H1 (cell line): Measurements from ENCODE around the gene PITX3. TPM values are rescaled to one million over a fixed set of nuclear protein-coding genes. Genes with fewer than 3 reads are reported as not detected.

Experiments
- CTCF ChIA-PET: fragments of 300-600 bp; sonication (Branson Sonifier 250); formaldehyde crosslinking; loops from one replicate; lab custom pipeline; 2021; ENCODE audit not compliant: partially characterized antibody; lab: Charles Lee
- POLR2A ChIA-PET: fragments of 300-600 bp; sonication (Branson Sonifier 250); formaldehyde crosslinking; loops from one replicate; lab custom pipeline; 2021; ENCODE audit warnings: inconsistent platforms; ENCODE audit not compliant: partially characterized antibody; lab: Charles Lee
- DNase-seq, 2 experiments: peaks; one replicate each; pipeline versions ENCODE4 v3.0.0 to v3.0.0-alpha.2; 2010 to 2022; ENCODE audit warnings: low spot score in 2 of 2, low read depth in 1 of 2, mixed read lengths in 1 of 2
- FAIRE-seq: peaks from 2 replicates; lab custom pipeline; 2011; peaks lifted over from hg19 to GRCh38; lab: Jason Lieb, UNC
- H2AFZ ChIP-seq: 2 replicates; pipeline ENCODE4 v1.8.1; 2012; ENCODE audit warnings: low read length, inconsistent platforms
- H2AK5ac ChIP-seq: 2 replicates; pipeline ENCODE4 v1.6.1; 2013; ENCODE audit warnings: low read depth, low read length
- H2BK120ac ChIP-seq: replicated peaks from 2 replicates; pipeline ENCODE3; 2013; ENCODE audit warnings: low read depth, low read length, inconsistent platforms
- H2BK12ac ChIP-seq: 2 replicates; pipeline ENCODE4 v1.6.1; 2013; ENCODE audit warnings: low read depth, low read length
- H2BK15ac ChIP-seq: 2 replicates; pipeline ENCODE4 v1.6.1; 2013; ENCODE audit warnings: low read length
- H2BK20ac ChIP-seq: 2 replicates; pipeline ENCODE4 v1.6.1; 2013; ENCODE audit warnings: low read length
- H2BK5ac ChIP-seq: 2 replicates; pipeline ENCODE4 v1.6.1; 2013; ENCODE audit warnings: low read depth, low read length
- H3K14ac ChIP-seq: 2 replicates; pipeline ENCODE4 v1.6.1; 2013; ENCODE audit warnings: inconsistent platforms; ENCODE audit not compliant: insufficient read length
- H3K18ac ChIP-seq: 2 replicates; pipeline ENCODE4 v1.6.1; 2013; ENCODE audit warnings: low read length; ENCODE audit errors: extremely low read depth
- H3K23ac ChIP-seq: 2 replicates; pipeline ENCODE4 v1.6.1; 2013; ENCODE audit warnings: inconsistent platforms; ENCODE audit not compliant: insufficient read length
- H3K23me2 ChIP-seq: 2 replicates; pipeline ENCODE4 v1.6.1; 2013; ENCODE audit warnings: low read depth, low read length
- H3K27ac ChIP-seq: 2 replicates; pipeline ENCODE4 v1.6.1; 2011; ENCODE audit warnings: low read depth, low read length, inconsistent platforms
- H3K27me3 ChIP-seq, 4 experiments: replicated peaks in 1 of 4; 1 replicate in 1 of 4; 2 replicates in 3 of 4; pipeline versions ENCODE4 v1.6.1 to v1.8.1; 2011 to 2013; ENCODE audit warnings: low read length in 3 of 4, mild to moderate bottlenecking in 3 of 4, inconsistent platforms in 2 of 4, mixed read lengths in 2 of 4, moderate library complexity in 1 of 4; ENCODE audit not compliant: control insufficient read depth in 3 of 4, insufficient read depth in 3 of 4; ENCODE audit errors: extremely low read depth in 1 of 4
- H3K36me3 ChIP-seq, 4 experiments: 2 replicates each; pipeline versions ENCODE4 v1.6.1 to v1.8.1; 2011 to 2013; ENCODE audit warnings: mild to moderate bottlenecking in 4 of 4, low read length in 3 of 4, moderate library complexity in 2 of 4, control low read depth in 1 of 4, inconsistent platforms in 1 of 4; ENCODE audit not compliant: insufficient read depth in 4 of 4, control insufficient read depth in 2 of 4
- H3K4ac ChIP-seq: replicated peaks from 2 replicates; pipeline ENCODE3; 2013; ENCODE audit warnings: low read length, low read depth, mixed read lengths, inconsistent platforms; ENCODE audit not compliant: insufficient read length
- H3K4me1 ChIP-seq, 4 experiments: replicated peaks in 1 of 4; 1 replicate in 1 of 4; 2 replicates in 3 of 4; pipeline versions ENCODE4 v1.6.1 to v1.8.1; 2011 to 2013; ENCODE audit warnings: low read length in 3 of 4, inconsistent platforms in 2 of 4, mixed read lengths in 1 of 4; ENCODE audit not compliant: insufficient read depth in 4 of 4, control insufficient read depth in 3 of 4
- H3K4me2 ChIP-seq, 2 experiments: 2 replicates each; pipeline versions ENCODE4 v1.6.1 to v1.8.1; 2011 to 2013; ENCODE audit warnings: low read depth in 2 of 2, low read length in 2 of 2, control low read depth in 1 of 2, inconsistent platforms in 1 of 2, mild to moderate bottlenecking in 1 of 2; ENCODE audit not compliant: insufficient read depth in 1 of 2
- H3K4me3 ChIP-seq, 4 experiments: fragments of 200-600, 300-600 bp in 1 of 4; sonication (generic), shearing (Covaris generic), sonication (Bioruptor Twin) in 1 of 4; 2 replicates each; pipeline versions ENCODE4 v1.5.1 to v1.8.1; 2011 to 2016; ENCODE audit warnings: low read length in 4 of 4, low read depth in 3 of 4, control low read depth in 2 of 4, inconsistent platforms in 2 of 4, mild to moderate bottlenecking in 2 of 4, mixed read lengths in 1 of 4, moderate library complexity in 1 of 4; ENCODE audit not compliant: insufficient read depth in 2 of 4; ENCODE audit errors: extremely low read depth in 1 of 4
- H3K56ac ChIP-seq: replicated peaks from 2 replicates; pipeline ENCODE3; 2013; ENCODE audit warnings: low read depth, mild to moderate bottlenecking, mixed read lengths, low read length, inconsistent platforms; ENCODE audit not compliant: insufficient read length
- H3K79me1 ChIP-seq: 2 replicates; pipeline ENCODE4 v1.6.1; 2013; ENCODE audit warnings: low read depth, low read length, control low read depth
- H3K79me2 ChIP-seq, 2 experiments: 2 replicates each; pipeline versions ENCODE4 v1.6.1 to v1.8.1; 2012 to 2013; ENCODE audit warnings: low read length in 2 of 2, mild to moderate bottlenecking in 2 of 2, inconsistent platforms in 1 of 2; ENCODE audit not compliant: insufficient read depth in 2 of 2, control insufficient read depth in 1 of 2
- H3K9ac ChIP-seq, 4 experiments: replicated peaks in 1 of 4; 1 replicate in 1 of 4; 2 replicates in 3 of 4; pipeline versions ENCODE4 v1.6.1 to v1.8.1; 2011 to 2013; ENCODE audit warnings: low read depth in 3 of 4, low read length in 3 of 4, control low read depth in 2 of 4, mild to moderate bottlenecking in 2 of 4, moderate library complexity in 2 of 4, inconsistent platforms in 1 of 4; ENCODE audit errors: extremely low read depth in 1 of 4
- H3K9me3 ChIP-seq, 2 experiments: 2 replicates each; pipeline versions ENCODE4 v1.6.1 to v1.8.1; 2012 to 2013; ENCODE audit warnings: mild to moderate bottlenecking in 2 of 2, moderate library complexity in 2 of 2, control low read depth in 1 of 2, inconsistent platforms in 1 of 2, low read depth in 1 of 2, low read length in 1 of 2, mixed read lengths in 1 of 2; ENCODE audit not compliant: insufficient read depth in 2 of 2
- H4K20me1 ChIP-seq, 2 experiments: replicated peaks in 1 of 2; 2 replicates each; pipeline versions ENCODE3 to v1.8.1; 2011 to 2013; ENCODE audit warnings: inconsistent platforms in 2 of 2, low read length in 2 of 2, mild to moderate bottlenecking in 1 of 2; ENCODE audit not compliant: insufficient read depth in 2 of 2, control insufficient read depth in 1 of 2
- H4K5ac ChIP-seq: 2 replicates; pipeline ENCODE4 v1.6.1; 2013; ENCODE audit warnings: low read length, low read depth, mixed read lengths, inconsistent platforms; ENCODE audit not compliant: insufficient read length
- H4K8ac ChIP-seq: 2 replicates; pipeline ENCODE4 v1.8.0; 2013; ENCODE audit warnings: mild to moderate bottlenecking, moderate library complexity, low read length, inconsistent platforms; ENCODE audit not compliant: insufficient read depth; ENCODE audit errors: extremely low read depth
- H4K91ac ChIP-seq: replicated peaks from 2 replicates; pipeline ENCODE3; 2013; ENCODE audit warnings: low read length, mixed read lengths, inconsistent platforms; ENCODE audit not compliant: insufficient read length
- FOSL1 ChIP-seq: IDR thresholded peaks from 2 replicates; pipeline ENCODE4 v1.6.1; 2011; ENCODE audit warnings: mild to moderate bottlenecking, low read depth, low read length, moderate library complexity; ENCODE audit not compliant: insufficient read depth
- SP2 ChIP-seq: IDR thresholded peaks from 2 replicates; pipeline ENCODE4 v1.6.1; 2012; ENCODE audit warnings: mild to moderate bottlenecking, low read length, inconsistent platforms
- WGBS, 2 experiments: shearing (Covaris generic) in 1 of 2; methylation state at CpG; one replicate each; pipeline versions ENCODE4 v1.1.6 to v1.1.7; 2013 to 2015; ENCODE audit warnings: low lambda C conversion rate in 2 of 2, mixed read lengths in 2 of 2, inconsistent platforms in 1 of 2, low coverage in 1 of 2, missing lambda C conversion rate in 1 of 2; ENCODE audit not compliant: insufficient replicate concordance in 2 of 2, insufficient coverage in 1 of 2, insufficient read length in 1 of 2; ENCODE audit errors: extremely low coverage in 1 of 2, missing lambda C conversion rate in 1 of 2; 5-methylcytosine and 5-hydroxymethylcytosine counted together
- polyA plus RNA-seq, 7 experiments: library from polyadenylated mRNA; depleted of rRNA in 3 of 7; stranded (reverse) in 5 of 7; unstranded in 2 of 7; fragments of >200 nt in 5 of 7; fragments of 200-250 nt in 2 of 7; gene quantifications; 1 replicate in 5 of 7; 2 replicates in 1 of 7; 4 replicates in 1 of 7; pipeline versions ENCODE4 v1.2.1 to v1.2.3, GENCODE V29; 2011 to 2013; ENCODE audit warnings: missing spikeins in 2 of 7, mixed read lengths in 2 of 7
- total RNA-seq: library from RNA; stranded (reverse); fragmentation: NEBNext Ultra II Directional; extraction: Animal tissue kit (Norgen Biotek cat#: 25700); gene quantifications from 2 replicates; pipeline ENCODE4 v1.2.1, GENCODE V29; 2021
- TF ChIP-seq, protein P1 (sequence below): IDR thresholded peaks from 2 replicates; pipeline ENCODE4 v1.6.1; 2012; ENCODE audit warnings: low read length, inconsistent platforms

The PITX3 gene
- total and polyA plus RNA-seq, 2 of the 8 experiments (the other 6 are each of a cell fraction or from before 2014, with no cell fraction given) = 0.18 to 0.41 TPM

DNA sequence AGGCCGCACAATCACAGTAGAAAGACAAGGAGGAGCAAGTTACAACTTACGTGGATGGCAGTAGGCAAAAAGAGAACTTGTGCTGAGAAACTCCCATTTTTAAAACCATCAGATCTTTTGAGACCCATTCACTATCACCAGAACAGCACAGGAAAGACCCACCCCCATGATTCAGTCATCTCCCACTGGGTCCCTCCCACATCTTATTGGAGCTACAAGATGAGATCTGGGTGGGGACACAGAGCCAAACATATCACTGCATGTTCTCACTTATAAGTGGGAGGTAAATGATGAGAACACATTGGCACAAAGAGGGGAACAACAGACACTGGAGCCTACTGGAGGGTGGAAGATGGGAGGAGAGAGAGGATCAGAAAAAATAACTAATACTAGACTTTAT is 56.7 kb downstream of the PITX3 start:
- Histone ChIP-seq H3K79me2 (no peaks in the 10 kb centered on the region), H4K20me1 (no peaks in the 10 kb centered on the region), H2BK20ac (no peak overlapping the region), H3K4me3 (no peak overlapping the region), H3K79me1 (no peaks in the 10 kb centered on the region), H2BK12ac (no peak overlapping the region), H3K56ac (no peak overlapping the region), H3K36me3 (no peaks in the 10 kb centered on the region), H2BK5ac (no peak overlapping the region), H3K14ac (no peak overlapping the region), H2BK120ac (no peak overlapping the region), H3K18ac (no peak overlapping the region), H3K27me3 (no peaks in the 10 kb centered on the region), H3K4ac (no peak overlapping the region), H3K9me3 (peaks cover 13 to 16% of the 10 kb centered on the region in 2 experiments; a peak in 3 of 4 replicates), H4K91ac (no peak overlapping the region), H2BK15ac (no peak overlapping the region), H2AK5ac (no peak overlapping the region), H3K27ac (no peak overlapping the region), H3K23me2 (no peaks in the 10 kb centered on the region), H4K8ac (no peak overlapping the region), H4K5ac (no peak overlapping the region), H3K9ac (no peak overlapping the region), H3K23ac (no peak overlapping the region), H3K4me2 (no peak overlapping the region), H3K4me1 (no peaks in the 10 kb centered on the region), H2AFZ (no peak overlapping the region)
- WGBS, 2 experiments = 86% methylated on average over 2 of the region's 2 CpGs; no CpG with 5 or more reads in 1 of the 2 experiments
- CTCF ChIA-PET = interaction anchor here (0.9 to 1.4 kb wide), 3 partner anchors 14 to 47 kb away, joined by 3 to 4 read pairs (median 3); no protein-coding TSS in a partner anchor
- DNase-seq (no peak), FAIRE-seq (no peak)
- TF ChIP-seq FOSL1 = no peak
- TF ChIP-seq, protein P1, sequence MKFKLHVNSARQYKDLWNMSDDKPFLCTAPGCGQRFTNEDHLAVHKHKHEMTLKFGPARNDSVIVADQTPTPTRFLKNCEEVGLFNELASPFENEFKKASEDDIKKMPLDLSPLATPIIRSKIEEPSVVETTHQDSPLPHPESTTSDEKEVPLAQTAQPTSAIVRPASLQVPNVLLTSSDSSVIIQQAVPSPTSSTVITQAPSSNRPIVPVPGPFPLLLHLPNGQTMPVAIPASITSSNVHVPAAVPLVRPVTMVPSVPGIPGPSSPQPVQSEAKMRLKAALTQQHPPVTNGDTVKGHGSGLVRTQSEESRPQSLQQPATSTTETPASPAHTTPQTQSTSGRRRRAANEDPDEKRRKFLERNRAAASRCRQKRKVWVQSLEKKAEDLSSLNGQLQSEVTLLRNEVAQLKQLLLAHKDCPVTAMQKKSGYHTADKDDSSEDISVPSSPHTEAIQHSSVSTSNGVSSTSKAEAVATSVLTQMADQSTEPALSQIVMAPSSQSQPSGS = no peak
- TF ChIP-seq SP2 = no peak
- POLR2A ChIA-PET = no interaction called here
